ENCODE measurements around the gene IDE.
"Not testable (repeated sequence)": the region's sequence is repeated elsewhere in the genome, so short reads cannot be mapped to it uniquely, and the experiment has no call there.

The IDE gene

GRCh38 chr10:92419740-92420545 is 153.9 kb downstream of the IDE start:
- no peak for DNase-seq (ENCODE audit: low read depth)

GRCh38 chr10:92418891-92419290 is 155.0 kb downstream of the IDE start:
- no peak for DNase-seq (ENCODE audit: low read depth)

GRCh38 chr10:92418221-92418620 is 155.7 kb downstream of the IDE start:
- no peak for DNase-seq (ENCODE audit: low read depth)

GRCh38 chr10:92413519-92413918 is 160.4 kb downstream of the IDE start:
- no peak for DNase-seq (ENCODE audit: low read depth)

- DNase-seq (ENCODE audit: low read depth), result no peak
These were observed 160.9 kb downstream of the IDE start for GRCh38 chr10:92413011-92413410.

GRCh38 chr10:92411406-92411805 is 162.5 kb downstream of the IDE start:
- DNase-seq (ENCODE audit: low read depth), result no peak

GRCh38 chr10:92410501-92410900 is 163.4 kb downstream of the IDE start:
- DNase-seq (ENCODE audit: low read depth), result no peak

- DNase-seq (ENCODE audit: low read depth), result no peak
These were observed 165.9 kb downstream of the IDE start for GRCh38 chr10:92408017-92408361.

- no peak for DNase-seq (ENCODE audit: low read depth)
These were observed 166.4 kb downstream of the IDE start for GRCh38 chr10:92407305-92408016.

- no peak for DNase-seq (ENCODE audit: low read depth)
These were observed 168.4 kb downstream of the IDE start for GRCh38 chr10:92405419-92405924.

GRCh38 chr10:92404612-92405418 is 169.1 kb downstream of the IDE start:
- no peak for DNase-seq (ENCODE audit: low read depth)

GRCh38 chr10:92402234-92402633 is 171.7 kb downstream of the IDE start:
- not testable (repeated sequence) for DNase-seq (ENCODE audit: low read depth)
